NT2/D1 (cell line): Measurements from ENCODE around the gene EPHA1.

Experiments
- YY1 ChIP-seq: IDR thresholded peaks from 2 replicates; pipeline ENCODE4 v1.6.1; 2011; ENCODE audit not compliant: insufficient read length, insufficient read depth
- ZNF274 ChIP-seq: IDR thresholded peaks from 2 replicates; pipeline ENCODE4 v1.6.1; 2011; ENCODE audit warnings: mild to moderate bottlenecking, low read depth, low read length

- TF ChIP-seq ZNF274 (no peak), YY1 (no peak)
Observed at GRCh38 chr7:143347950-143348349, 60.7 kb downstream of the EPHA1 start.
